H9 (cell line): ENCODE results near the gene DACH1. TPM values are rescaled to one million over a fixed set of nuclear protein-coding genes. Genes with fewer than 3 reads are reported as not detected.

Experiments used
- DNase-seq: peaks from one replicate; pipeline ENCODE4 v3.0.0-alpha.2; 2017
- H2AFZ ChIP-seq: one replicate; pipeline ENCODE4 v1.6.1; 2013; ENCODE audit warnings: mild to moderate bottlenecking, low read length, control low read depth, moderate library complexity
- H2AK5ac ChIP-seq: 2 replicates; pipeline ENCODE4 v1.6.1; 2013; ENCODE audit warnings: low read length, control low read depth, mixed read lengths; ENCODE audit not compliant: insufficient read length
- H2BK120ac ChIP-seq: one replicate; pipeline ENCODE4 v1.6.1; 2013; ENCODE audit warnings: low read depth, mild to moderate bottlenecking, low read length, control low read depth, inconsistent platforms; ENCODE audit not compliant: poor library complexity, severe bottlenecking
- H2BK12ac ChIP-seq: 2 replicates; pipeline ENCODE4 v1.6.1; 2013; ENCODE audit warnings: low read length, control low read depth, mixed read lengths, low read depth; ENCODE audit not compliant: insufficient read length
- H2BK15ac ChIP-seq: 2 replicates; pipeline ENCODE4 v1.6.1; 2013; ENCODE audit warnings: low read depth, low read length, control low read depth
- H2BK20ac ChIP-seq: one replicate; pipeline ENCODE4 v1.6.1; 2013; ENCODE audit warnings: low read depth, mild to moderate bottlenecking, low read length, control low read depth, inconsistent platforms; ENCODE audit not compliant: poor library complexity, severe bottlenecking
- H2BK5ac ChIP-seq: 2 replicates; pipeline ENCODE4 v1.6.1; 2013; ENCODE audit warnings: low read length, control low read depth, mixed read lengths; ENCODE audit not compliant: insufficient read length
- H3K14ac ChIP-seq: 2 replicates; pipeline ENCODE4 v1.6.1; 2013; ENCODE audit warnings: low read length, control low read depth; ENCODE audit not compliant: insufficient read depth
- H3K18ac ChIP-seq: 2 replicates; pipeline ENCODE4 v1.6.1; 2013; ENCODE audit warnings: low read depth, mild to moderate bottlenecking, mixed read lengths, low read length, control low read depth; ENCODE audit not compliant: insufficient read length
- H3K23ac ChIP-seq: 2 replicates; pipeline ENCODE4 v1.6.1; 2013; ENCODE audit warnings: low read length, control low read depth, mixed read lengths, low read depth; ENCODE audit not compliant: insufficient read length
- H3K23me2 ChIP-seq: 2 replicates; pipeline ENCODE4 v1.6.1; 2013; ENCODE audit warnings: low read depth, mild to moderate bottlenecking, mixed read lengths, low read length, control low read depth; ENCODE audit not compliant: insufficient read length, poor library complexity, severe bottlenecking
- H3K27ac ChIP-seq: 2 replicates; pipeline ENCODE4 v1.5.1; 2013; ENCODE audit warnings: low read length, control low read depth, mixed read lengths, low read depth; ENCODE audit not compliant: insufficient read length
- H3K27me3 ChIP-seq: 2 replicates; pipeline ENCODE4 v1.6.1; 2013; ENCODE audit warnings: low read length, control low read depth, inconsistent platforms; ENCODE audit not compliant: insufficient read depth
- H3K4ac ChIP-seq: 2 replicates; pipeline ENCODE4 v1.6.1; 2013; ENCODE audit warnings: low read depth, mild to moderate bottlenecking, control low read depth, inconsistent platforms, low read length, moderate library complexity
- H3K4me1 ChIP-seq: 2 replicates; pipeline ENCODE4 v1.6.1; 2013; ENCODE audit warnings: low read length, control low read depth, inconsistent platforms; ENCODE audit not compliant: insufficient read depth
- H3K4me2 ChIP-seq: 2 replicates; pipeline ENCODE4 v1.6.1; 2013; ENCODE audit warnings: low read length, control low read depth, mixed read lengths; ENCODE audit not compliant: insufficient read length, insufficient read depth
- H3K56ac ChIP-seq: 2 replicates; pipeline ENCODE4 v1.6.1; 2013; ENCODE audit warnings: low read depth, mild to moderate bottlenecking, mixed read lengths, low read length, control low read depth; ENCODE audit not compliant: insufficient read length
- H3K79me1 ChIP-seq: 2 replicates; pipeline ENCODE4 v1.6.1; 2013; ENCODE audit warnings: low read depth, mild to moderate bottlenecking, moderate library complexity, low read length, control low read depth, inconsistent platforms; ENCODE audit not compliant: insufficient read depth, poor library complexity, severe bottlenecking
- H3K79me2 ChIP-seq: 2 replicates; pipeline ENCODE4 v1.6.1; 2013; ENCODE audit warnings: low read length, control low read depth, inconsistent platforms; ENCODE audit not compliant: insufficient read depth
- H3K9ac ChIP-seq: 2 replicates; pipeline ENCODE4 v1.6.1; 2013; ENCODE audit warnings: low read length, control low read depth, mixed read lengths; ENCODE audit not compliant: insufficient read length; ENCODE audit errors: extremely low read depth
- H3K9me3 ChIP-seq: one replicate; pipeline ENCODE4 v1.6.1; 2013; ENCODE audit warnings: low read depth, low read length, inconsistent platforms; ENCODE audit not compliant: control insufficient read depth
- H3T11ph ChIP-seq: one replicate; pipeline ENCODE4 v1.6.1; 2013; ENCODE audit warnings: mild to moderate bottlenecking, low read length, control low read depth, inconsistent platforms
- H4K20me1 ChIP-seq: one replicate; pipeline ENCODE4 v1.6.1; 2013; ENCODE audit not compliant: control insufficient read depth, insufficient read length, insufficient read depth
- H4K5ac ChIP-seq: 2 replicates; pipeline ENCODE4 v1.6.1; 2013; ENCODE audit warnings: low read depth, mild to moderate bottlenecking, mixed read lengths, low read length, control low read depth; ENCODE audit not compliant: insufficient read length
- H4K8ac ChIP-seq: replicated peaks from 2 replicates; pipeline ENCODE4 v1.6.1; 2013; ENCODE audit warnings: low read length, control low read depth, mixed read lengths, low read depth; ENCODE audit not compliant: insufficient read length
- H4K91ac ChIP-seq: 2 replicates; pipeline ENCODE4 v1.6.1; 2013; ENCODE audit warnings: low read depth, mild to moderate bottlenecking, moderate library complexity, mixed read lengths, low read length, control low read depth; ENCODE audit not compliant: insufficient read length
- H3K27ac Mint-ChIP-seq, 3 experiments: 2 replicates in 2 of 3; 3 replicates in 1 of 3; pipeline ENCODE4 v1.8.0; 2020 to 2021; ENCODE audit warnings: mixed read lengths in 3 of 3, mild to moderate bottlenecking in 1 of 3, moderate library complexity in 1 of 3
- H3K27me3 Mint-ChIP-seq: 2 replicates; pipeline ENCODE4 v1.8.0; 2021; ENCODE audit warnings: low read depth, mild to moderate bottlenecking, moderate library complexity, mixed read lengths
- H3K36me3 Mint-ChIP-seq, 3 experiments: 2 replicates in 2 of 3; 3 replicates in 1 of 3; pipeline ENCODE4 v1.8.0; 2020 to 2021; ENCODE audit warnings: low read depth in 3 of 3, mixed read lengths in 3 of 3; ENCODE audit not compliant: insufficient read depth in 1 of 3
- H3K4me1 Mint-ChIP-seq, 2 experiments: 2 replicates each; pipeline ENCODE4 v1.8.0; 2020; ENCODE audit warnings: mixed read lengths in 2 of 2
- H3K4me3 Mint-ChIP-seq, 2 experiments: 2 replicates in 1 of 2; 3 replicates in 1 of 2; pipeline ENCODE4 v1.8.0; 2020 to 2021; ENCODE audit warnings: mild to moderate bottlenecking in 2 of 2, mixed read lengths in 2 of 2, moderate library complexity in 1 of 2
- H3K9me3 Mint-ChIP-seq, 2 experiments: 2 replicates in 1 of 2; 3 replicates in 1 of 2; pipeline ENCODE4 v1.8.0; 2020; ENCODE audit warnings: mild to moderate bottlenecking in 2 of 2, mixed read lengths in 2 of 2, moderate library complexity in 1 of 2
- WGBS: extraction: QIAGEN DNeasy Blood & Tissue Kit; methylation state at CpG from one replicate; pipeline ENCODE4 v1.1.7; 2013; ENCODE audit warnings: missing lambda C conversion rate, low lambda C conversion rate, mixed read lengths; ENCODE audit not compliant: insufficient read length; ENCODE audit errors: extremely low coverage; 5-methylcytosine and 5-hydroxymethylcytosine counted together
- total RNA-seq: library from RNA; stranded (reverse); gene quantifications from 2 replicates; pipeline ENCODE4 v1.2.1, GENCODE V29; 2021
- TF ChIP-seq, protein P1 (sequence below): fragments of 200-600 bp; sonication (generic); conservative IDR thresholded peaks from 3 replicates; pipeline ENCODE4 v1.8.0; 2021; ENCODE audit warnings: antibody characterized with exemption, mild to moderate bottlenecking

DACH1 gene
- total RNA-seq, 1 experiment from 2014 or later, result not detected

- Histone ChIP-seq H2BK120ac (no peak overlapping the region), H3K9ac (no peak overlapping the region), H2BK5ac (no peak overlapping the region), H3K27me3 (no peaks in the 10 kb centered on the region), H3K23ac (no peak overlapping the region), H2AFZ (no peak overlapping the region), H3K18ac (no peak overlapping the region), H3K56ac (no peak overlapping the region), H3K4me1 (no peaks in the 10 kb centered on the region), H2BK15ac (no peak overlapping the region), H3K79me2 (no peaks in the 10 kb centered on the region), H3K14ac (no peak overlapping the region), H3K79me1 (no peaks in the 10 kb centered on the region), H3K4me2 (no peak overlapping the region), H3K4ac (no peak overlapping the region), H2BK12ac (no peak overlapping the region), H4K20me1 (no peaks in the 10 kb centered on the region), H4K5ac (no peak overlapping the region), H4K91ac (no peak overlapping the region), H2AK5ac (no peak overlapping the region), H3K23me2 (no peaks in the 10 kb centered on the region), H3K27ac (no peak overlapping the region), H4K8ac (no peak overlapping the region), H2BK20ac (no peak overlapping the region), H3K9me3 (no peaks in the 10 kb centered on the region), H3T11ph (no peak overlapping the region)
- Mint-ChIP-seq H3K4me1 (no peaks in the 10 kb centered on the region), H3K36me3 (no peaks in the 10 kb centered on the region), H3K27me3 (no peaks in the 10 kb centered on the region), H3K9me3 (no peaks in the 10 kb centered on the region), H3K27ac (no peak overlapping the region), H3K4me3 (no peak overlapping the region)
- WGBS, result no CpG with 5 or more reads among the region's 4 CpGs
- no peak for DNase-seq
- TF ChIP-seq, protein P1, sequence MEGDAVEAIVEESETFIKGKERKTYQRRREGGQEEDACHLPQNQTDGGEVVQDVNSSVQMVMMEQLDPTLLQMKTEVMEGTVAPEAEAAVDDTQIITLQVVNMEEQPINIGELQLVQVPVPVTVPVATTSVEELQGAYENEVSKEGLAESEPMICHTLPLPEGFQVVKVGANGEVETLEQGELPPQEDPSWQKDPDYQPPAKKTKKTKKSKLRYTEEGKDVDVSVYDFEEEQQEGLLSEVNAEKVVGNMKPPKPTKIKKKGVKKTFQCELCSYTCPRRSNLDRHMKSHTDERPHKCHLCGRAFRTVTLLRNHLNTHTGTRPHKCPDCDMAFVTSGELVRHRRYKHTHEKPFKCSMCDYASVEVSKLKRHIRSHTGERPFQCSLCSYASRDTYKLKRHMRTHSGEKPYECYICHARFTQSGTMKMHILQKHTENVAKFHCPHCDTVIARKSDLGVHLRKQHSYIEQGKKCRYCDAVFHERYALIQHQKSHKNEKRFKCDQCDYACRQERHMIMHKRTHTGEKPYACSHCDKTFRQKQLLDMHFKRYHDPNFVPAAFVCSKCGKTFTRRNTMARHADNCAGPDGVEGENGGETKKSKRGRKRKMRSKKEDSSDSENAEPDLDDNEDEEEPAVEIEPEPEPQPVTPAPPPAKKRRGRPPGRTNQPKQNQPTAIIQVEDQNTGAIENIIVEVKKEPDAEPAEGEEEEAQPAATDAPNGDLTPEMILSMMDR, result no peak
These were observed 367.0 kb downstream of the DACH1 start for GRCh38 chr13:71499944-71500514.
